ENCODE measurements around the gene AFP.

Gene AFP

DNA sequence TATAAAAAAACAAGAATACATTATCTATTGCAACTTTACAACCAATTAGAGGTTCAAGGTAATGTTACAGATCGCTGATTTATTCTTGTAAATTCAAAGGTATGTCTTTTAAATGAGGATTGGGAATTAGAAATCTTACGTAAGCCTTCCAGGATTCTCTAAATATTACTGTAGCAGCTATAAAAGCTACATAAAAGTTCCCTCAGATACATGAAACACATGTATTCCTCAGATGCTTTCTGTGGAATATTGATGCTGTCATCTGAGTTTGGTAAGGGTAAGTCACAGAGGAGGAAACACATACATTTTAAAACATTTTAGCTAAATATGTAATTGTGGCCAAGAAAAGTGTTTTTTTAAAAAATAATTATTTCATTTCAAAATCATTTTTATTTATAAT lies 3.4 kb downstream of the AFP start:
- no peak for DNase-seq

DNA sequence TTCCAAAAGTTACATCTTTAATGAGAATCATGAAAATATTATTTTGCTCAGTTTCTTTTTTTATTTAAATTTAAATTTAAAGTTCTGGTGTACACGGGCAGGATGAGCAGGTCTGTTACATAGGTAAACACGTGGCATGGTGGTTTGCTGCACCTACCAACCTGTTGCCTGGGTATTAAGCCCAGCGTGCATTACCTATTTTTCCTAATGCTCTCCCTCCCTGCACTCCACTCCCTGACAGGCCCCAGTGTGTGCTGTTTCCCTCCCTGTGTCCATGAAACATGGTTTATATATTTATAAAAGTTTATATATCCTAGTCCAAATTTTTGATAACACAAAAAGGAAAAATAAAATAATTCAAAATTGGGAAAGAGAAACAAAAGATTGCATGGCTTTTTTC lies 4.0 kb downstream of the AFP start:
- no peak for DNase-seq

DNA sequence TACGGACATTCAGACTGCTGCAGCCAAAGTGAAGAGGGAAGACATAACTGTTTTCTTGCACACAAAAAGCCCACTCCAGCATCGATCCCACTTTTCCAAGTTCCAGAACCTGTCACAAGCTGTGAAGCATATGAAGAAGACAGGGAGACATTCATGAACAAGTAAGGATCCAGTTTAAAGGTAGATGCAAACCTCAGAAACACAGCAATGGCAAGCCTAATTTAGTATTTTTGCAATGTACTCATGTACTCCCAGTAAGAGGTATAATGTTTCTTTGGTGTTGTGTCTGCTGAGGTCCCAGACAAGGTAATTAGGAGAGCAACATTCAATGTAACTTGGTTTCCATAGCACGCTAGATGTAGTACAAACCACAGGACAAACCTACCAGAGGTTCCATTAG lies 4.6 kb downstream of the AFP start:
- no peak for DNase-seq

DNA sequence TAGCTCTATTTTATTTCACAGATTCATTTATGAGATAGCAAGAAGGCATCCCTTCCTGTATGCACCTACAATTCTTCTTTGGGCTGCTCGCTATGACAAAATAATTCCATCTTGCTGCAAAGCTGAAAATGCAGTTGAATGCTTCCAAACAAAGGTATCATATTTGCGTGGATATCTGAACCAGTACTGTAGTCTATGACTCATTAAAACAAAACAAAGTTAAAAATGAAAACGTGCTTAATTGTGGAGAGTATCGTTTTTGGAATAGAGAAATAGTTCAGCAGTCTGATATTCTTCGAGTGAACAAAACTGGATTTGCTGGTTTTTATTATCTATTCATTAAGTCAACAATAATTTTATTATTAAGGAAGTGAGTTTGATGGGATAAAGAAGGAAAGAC lies 6.3 kb downstream of the AFP start:
- no peak for DNase-seq

DNA sequence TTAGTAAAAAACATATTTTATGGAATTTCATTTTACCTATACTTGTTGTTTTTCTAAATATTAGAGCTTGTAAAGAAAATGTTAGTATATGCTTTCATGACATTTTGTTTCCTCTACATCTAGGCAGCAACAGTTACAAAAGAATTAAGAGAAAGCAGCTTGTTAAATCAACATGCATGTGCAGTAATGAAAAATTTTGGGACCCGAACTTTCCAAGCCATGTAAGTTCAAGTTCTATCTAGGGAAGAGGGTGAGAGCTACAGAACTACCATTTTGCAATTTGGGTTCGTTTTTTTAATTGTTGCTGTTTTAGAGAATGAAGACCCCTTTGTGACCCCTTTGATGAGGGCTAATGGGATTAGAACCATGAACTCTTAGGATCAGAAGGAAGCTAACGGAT lies 7.2 kb downstream of the AFP start:
- DNase-seq, result no peak

DNA sequence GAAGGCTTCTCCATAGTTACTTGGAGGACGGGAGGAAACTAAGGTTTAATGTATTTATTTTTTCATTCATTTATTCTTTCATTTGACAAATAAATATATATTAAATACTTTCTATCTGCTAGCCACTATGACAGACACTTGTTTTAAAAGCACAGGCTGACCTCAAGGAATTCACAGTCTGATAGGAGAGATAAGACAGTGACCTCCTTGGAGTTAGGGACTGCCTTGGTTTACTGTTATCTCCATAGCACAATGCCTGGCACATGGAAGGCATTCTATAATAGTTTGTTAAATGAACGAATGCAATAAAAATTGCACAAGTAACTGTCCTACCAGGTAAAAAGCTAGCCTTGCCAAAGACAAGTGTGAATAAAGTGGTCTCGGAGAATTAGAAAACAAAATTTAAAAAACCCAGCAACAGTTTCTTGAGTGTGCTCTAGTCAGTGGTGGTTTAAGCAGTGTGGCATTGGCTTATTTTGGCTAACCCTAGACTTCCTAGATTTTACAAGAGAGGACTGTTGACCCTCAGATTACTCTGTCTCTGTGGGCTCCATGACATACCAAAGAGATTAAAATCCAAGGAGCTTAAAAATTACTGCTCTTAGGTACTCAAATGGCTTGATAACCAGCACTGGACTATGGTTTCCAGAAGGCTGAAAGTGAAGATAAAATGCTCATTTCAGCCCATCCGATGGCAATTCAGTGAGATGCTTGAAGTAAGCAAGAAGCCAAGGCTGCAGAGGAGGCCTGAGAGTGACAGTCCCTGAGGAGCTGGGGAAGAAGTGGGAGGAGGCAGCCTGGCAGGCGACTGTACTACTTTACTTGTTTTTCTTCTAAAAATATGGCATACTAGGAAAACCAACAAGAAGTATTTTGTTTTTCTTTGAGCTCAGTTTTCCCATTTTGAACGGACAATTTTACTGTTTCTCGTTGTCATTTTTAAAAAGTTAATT lies 9.6 kb downstream of the AFP start:
- DNase-seq, result no peak

DNA sequence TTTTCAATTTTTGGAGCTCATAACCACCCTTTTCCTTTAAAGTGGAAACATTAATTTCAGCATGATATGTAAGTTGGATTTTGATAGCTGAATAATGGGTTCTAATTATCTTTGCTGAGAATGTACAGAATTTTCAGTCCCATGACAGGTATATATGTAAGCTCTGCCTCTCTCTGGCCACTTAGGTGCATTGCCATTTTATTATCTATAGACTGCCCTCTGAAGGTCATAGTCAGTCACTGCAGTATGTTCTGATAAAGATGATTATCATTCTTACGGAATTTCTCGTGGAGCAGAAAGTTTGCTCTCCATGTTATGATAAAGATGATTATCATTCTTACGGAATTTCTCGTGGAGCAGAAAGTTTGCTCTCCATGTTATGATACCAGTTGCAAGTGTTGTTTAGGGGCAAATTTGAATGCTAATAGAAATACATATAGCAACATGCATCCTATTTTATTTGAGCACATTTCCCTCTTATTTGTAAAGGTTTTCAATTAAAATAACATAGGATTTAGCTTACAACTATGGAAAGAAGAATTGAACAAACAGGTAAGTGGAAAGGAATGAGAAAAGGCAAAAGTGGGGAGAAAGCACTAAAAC lies 10.4 kb downstream of the AFP start:
- DNase-seq, result peak; percentile 77

DNA sequence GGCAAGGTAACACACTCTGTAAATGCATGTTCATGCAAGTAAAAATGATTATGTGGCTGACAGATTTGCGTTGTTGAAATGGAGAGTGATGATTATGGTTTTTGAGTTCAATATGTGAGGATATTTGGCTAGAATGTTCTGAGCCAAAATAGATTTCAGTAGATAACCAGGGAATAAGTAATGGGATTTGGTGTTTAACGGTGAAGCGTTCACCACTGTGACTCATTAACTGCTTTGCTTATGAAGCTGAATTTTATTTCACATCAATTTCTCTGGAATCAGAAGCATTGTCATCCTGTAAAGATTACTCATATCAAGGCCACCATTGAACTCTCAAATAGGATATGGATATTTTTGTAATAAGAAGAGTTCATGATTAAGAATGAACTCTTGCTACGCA lies 11.7 kb downstream of the AFP start:
- no peak for DNase-seq

DNA sequence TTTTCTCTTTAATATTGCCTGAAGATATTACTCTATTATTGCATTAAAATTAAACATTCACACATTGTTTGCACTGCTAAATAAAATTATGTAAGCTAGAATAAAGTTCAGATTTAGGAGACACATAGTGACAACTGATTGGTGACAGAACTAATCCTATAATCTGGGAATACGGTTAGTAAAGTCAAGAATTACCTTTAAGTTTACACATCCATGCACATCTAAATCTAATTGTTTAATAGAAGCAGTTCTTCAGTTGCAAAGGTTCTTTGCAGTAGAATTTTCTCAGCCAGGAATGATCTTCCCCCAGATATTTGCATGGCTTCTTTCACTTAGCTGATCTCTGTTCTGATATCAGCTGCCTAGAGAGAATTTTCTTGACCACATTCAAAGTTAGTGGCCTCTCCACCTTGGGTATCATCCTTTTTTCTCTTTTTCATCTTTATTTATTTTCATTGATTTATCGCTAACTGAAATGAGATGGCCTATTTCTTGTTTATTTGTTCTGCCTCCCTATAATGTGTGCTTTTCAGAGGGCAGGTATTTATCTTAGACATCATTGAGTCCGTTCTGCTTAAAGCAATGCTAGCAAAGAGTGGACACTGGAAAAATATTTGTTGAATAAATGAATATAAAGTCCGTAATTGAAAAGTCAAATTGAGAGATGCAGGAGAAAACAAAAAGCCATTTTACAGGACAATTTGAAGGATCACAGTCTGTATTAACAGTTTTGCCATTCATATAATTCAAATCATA lies 12.6 kb downstream of the AFP start:
- no peak for DNase-seq

DNA sequence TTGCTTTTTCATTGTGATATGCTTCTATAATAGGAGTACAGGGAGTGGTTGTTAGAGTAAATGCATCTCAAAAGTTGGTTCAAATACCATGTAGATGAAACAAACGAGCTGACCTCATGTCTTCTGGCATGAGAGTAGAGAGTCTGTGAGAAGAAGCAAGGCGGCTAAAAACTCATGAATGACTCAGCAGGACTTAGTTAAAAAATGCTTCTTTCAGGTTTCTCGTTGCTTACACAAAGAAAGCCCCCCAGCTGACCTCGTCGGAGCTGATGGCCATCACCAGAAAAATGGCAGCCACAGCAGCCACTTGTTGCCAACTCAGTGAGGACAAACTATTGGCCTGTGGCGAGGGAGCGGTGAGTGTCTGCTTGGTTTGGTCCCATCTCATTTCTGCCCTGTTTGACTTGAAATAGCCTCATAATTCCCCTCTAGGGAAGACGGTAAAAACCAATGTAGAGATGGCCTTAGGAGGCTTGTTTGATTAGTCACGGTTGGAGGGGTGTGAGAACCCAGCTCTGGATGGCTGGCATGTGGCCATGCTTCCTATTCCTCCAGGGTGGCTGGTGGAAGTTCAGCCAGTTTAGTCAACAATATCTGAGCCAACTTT lies 14.5 kb downstream of the AFP start:
- no peak for DNase-seq

DNA sequence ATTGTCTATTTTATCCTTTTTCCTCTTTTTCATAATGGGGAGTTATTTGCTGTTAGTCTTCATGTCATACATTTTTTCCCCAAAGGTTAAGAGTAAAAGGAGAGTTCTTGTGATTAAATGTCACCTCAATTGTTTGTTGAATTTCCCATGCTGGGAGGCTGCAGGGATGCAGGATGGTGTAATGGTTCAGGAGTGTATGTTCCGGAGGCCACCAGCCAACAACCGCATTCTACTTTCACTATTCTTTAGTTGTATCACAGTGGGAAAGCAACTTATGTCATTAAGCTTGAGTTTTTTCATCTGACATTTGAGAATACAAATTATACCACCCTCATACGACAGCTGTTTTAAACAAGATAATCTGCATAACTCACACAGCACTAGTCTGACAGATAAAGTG lies 15.4 kb downstream of the AFP start:
- DNase-seq, result no peak

DNA sequence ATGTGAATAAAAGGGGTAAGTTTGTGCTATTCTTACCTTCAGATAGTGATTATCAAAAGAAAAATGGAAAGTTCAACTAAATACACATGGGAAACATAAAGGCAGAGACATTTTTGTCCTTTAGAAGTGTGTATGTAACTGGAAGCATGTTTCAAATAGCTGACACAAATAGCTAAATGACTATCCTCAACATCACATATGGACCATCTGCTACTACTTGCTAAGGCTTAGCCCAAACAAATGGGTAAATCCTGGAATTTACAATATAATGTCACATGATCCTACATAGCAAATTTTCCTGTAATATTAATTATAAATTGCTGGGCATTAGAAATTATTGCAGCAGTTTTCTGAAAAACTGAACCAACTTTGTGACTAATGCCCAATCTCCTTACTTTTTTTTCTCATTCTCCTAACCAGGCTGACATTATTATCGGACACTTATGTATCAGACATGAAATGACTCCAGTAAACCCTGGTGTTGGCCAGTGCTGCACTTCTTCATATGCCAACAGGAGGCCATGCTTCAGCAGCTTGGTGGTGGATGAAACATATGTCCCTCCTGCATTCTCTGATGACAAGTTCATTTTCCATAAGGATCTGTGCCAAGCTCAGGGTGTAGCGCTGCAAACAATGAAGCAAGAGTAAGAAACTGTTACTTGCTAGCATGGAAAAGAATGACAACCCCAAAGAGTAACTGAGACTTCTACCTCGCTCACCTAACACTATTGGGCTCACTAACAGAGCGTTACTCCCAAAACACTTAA lies 16.1 kb downstream of the AFP start:
- no peak for DNase-seq

DNA sequence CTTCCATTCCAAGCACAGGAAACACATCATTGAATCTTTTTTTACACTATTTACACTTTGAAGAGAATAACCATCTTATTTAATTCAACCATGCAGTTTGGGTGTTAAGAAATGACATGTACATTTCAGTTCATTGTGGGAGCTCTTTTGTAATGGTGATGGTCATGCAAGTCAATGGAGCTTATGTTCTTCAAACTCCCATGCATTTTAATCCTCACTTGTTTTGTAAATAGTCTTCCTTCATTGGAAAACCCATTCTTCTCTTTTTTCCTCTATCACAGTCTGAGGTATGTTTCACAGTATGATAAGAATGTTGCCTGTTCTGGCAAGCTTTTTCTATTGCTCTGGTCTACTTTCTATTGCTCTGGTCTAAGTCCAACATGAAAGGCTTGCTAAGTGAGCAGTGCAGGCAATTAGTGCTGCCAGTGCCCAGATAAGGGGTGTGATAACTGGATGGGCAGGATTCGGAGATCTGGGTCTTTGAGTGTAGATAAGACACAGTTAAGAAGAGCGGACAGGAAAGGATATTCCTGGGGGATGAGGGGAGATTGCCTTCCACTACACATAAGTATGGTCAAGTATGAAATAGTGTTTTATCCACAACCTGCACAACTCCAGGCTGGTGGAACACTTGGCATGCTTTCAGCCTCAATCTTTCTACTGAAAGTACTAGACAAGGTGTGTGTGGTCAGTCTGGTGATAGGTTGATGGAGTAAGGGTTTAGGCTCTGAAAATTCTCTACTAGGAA lies 17.1 kb downstream of the AFP start:
- DNase-seq, result no peak

DNA sequence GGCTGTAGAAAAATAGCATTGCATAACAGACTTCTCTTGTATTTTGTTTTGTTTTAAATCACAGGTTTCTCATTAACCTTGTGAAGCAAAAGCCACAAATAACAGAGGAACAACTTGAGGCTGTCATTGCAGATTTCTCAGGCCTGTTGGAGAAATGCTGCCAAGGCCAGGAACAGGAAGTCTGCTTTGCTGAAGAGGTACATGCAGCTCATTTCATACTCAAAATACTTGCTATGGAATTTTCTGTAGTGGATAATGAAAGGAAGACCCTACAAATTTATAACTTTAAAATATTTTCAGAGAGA lies 17.6 kb downstream of the AFP start:
- DNase-seq, result no peak

DNA sequence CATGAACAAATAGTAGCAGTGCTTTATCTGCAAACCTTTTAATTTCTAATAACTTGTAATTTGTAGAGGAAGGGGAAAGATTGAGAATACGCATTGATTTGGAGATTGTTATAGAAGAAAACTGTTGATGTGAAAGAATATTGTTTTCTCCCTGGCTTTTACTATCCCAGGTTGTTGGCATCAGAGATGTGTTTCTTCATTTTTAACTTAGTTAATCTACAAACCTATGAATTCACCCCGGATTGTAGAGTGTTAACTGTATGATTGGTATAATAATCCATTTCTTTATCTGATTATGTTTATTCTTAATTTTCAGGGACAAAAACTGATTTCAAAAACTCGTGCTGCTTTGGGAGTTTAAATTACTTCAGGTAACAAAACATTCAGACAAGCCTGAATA lies 18.9 kb downstream of the AFP start:
- no peak for DNase-seq

DNA sequence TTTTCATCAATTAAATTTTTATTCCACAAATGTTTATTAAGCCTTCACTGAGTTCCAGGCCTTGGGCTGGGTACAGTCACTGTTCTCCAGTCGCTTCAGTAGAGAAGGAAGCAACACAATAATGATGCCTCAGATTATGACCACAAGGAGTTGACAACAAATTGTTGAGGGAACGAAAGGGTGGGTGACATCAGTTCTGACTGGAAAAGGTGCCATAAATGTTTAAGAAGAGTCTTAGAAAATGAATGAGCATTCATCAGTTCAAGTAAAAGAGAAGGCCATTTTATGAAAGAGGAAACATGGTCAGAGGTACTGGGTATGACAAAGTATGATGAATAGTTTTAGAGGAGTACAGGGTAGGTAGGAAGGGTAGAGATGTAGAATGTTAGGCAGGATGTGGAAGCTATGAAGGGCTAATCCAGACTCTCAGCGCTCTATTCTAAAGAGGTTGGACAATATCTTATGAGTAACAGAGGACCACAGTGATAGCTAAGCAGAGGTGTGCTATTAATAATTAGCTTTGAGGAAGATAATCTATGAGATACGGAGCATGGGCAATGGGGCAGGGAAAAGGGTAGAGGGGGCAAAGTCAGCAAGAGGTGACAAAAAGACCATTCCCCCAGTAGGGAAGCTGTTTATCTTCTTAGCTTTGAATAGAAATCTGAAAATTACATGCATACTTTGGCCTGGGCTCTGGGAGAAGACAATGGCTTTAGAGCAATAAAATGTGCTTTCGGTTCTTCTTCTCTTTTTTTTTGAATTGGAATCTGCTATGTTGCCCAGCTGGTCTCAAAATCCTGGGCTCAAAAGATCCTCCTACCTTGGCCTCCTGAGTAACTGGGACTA lies 20.4 kb downstream of the AFP start:
- DNase-seq, result no peak

DNA sequence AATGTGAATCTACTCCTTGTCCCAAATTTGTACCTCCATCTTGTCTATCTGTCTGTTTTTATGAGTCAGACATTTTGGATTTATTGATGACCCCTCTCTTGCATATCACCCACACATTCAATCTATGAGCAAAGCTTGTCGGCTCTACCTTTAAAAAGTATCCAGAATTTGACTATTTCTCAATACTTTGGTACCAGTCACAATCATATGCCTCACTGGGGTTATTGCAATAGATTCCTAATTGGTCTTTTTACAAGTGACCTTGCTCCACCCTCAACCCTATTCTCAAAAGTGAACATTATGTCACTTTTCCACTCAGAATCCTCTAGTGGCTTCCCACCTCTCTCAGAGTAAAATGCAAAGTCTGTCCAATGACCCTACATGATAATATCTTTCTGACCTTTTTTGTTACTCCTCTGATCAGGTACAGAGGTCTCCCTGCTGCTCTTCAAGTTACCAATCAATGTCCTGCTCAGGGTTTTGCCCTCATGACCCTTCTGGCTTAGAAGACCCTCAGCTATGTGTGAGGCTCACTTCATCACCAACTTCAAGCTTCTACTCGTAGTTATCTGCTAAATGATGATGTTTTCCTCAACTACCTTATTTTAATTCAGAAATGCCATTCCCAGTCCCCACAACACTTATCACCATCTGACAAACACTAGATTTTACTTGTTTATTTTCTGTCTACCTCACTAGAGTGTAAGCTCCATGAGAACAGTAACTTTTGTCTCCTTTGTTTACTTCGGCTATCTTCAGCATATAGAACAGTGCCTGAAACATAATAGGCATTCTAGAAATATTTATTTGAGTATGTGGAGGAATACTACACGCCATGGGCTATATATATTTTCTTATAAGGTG lies 22.4 kb downstream of the AFP start:
- DNase-seq, result no peak

DNA sequence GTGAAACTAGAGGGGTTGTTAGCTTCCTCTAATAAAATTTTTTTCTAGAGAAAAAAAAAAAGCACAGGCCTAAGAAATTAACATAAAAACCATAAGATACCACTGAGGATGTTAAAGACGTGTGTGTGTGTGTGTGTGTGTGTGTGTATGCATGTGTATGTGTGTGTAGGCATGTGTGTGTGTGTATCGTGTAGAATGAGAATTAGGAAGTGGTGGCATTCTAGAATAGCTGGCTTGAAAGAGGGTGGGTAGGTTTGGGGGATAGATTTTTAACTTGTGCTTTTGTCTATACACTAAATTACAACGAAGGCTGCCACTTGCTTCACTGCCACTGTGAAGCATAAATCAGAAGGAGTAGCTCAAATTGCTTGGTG lies 23.0 kb downstream of the AFP start:
- no peak for DNase-seq

DNA sequence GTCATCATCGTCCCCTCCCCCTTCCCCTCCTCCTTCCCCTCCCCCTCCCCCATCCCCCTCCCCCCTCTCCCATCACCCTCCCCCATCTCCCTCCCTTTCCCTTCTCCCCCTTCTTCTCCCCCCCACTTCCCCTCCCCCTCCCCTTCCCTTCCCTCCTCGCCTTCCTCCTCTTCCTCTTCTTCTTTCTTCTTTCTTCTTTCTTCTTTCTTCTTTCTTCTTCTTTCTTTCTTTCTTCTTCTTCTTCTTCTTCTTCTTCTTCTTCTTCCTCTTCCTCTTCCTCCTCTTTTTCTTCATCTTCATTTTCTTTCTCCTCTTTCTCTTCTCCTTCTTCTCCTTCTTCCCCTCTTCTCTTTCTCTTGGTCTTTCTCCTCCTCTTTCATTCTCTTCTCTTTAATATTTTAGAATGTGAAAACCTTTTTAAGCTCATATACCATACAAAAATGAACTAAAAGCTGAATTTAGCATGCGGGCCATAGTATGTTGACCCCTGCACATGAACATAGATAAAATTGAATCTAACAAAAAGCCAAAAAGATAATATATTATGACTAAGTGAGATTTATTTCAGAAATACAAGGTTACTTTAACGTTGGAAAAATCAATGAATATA lies 25.0 kb downstream of the AFP start:
- no peak for DNase-seq

DNA sequence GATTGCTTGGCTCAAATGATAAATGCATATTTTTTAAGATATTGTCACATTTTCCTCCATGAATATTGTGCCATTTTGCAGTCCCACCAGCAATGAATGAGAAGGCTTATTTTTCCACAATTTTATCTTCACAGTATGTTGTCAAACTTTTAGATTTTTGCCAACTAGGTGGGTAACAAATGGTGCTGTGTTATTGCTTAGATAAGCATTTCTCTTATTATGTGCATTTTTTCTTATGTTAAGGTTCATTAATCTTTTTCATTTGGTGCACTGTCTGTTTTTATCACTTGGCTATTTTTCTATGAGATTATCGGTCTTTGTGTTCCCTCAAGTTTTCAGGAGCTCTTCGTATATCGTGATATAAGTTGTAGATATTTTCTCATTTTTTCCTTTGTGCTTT lies 32.1 kb downstream of the AFP start:
- no peak for DNase-seq

All from hematopoietic multipotent progenitor cell treated with erythropoietin and hydrocortisone succinate and interleukin-3 and kit ligand, for 8 days (in vitro differentiated cells).